Measurements from ENCODE around the gene IFIT3.

The IFIT3 gene

DNA sequence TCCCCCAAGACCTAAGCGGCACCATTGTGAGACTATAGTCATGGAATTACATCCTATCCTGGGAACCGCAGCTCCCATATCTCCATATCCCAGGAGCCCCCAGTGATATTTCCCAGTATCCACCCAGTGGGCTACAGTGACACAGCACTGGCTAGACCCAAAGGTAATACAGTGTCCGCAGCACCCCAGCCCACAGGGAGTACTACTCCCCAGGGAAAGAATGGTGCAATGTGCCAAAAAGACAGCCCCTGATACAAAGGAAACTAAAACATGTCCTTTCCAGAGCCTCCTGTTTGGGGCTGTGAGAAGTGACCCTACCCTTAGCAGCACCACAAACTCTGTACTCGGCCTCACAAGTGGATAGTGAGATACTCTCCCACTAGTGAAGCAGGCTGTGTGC, 30.4 kb upstream of the IFIT3 start:
- TF ChIP-seq, protein P1, sequence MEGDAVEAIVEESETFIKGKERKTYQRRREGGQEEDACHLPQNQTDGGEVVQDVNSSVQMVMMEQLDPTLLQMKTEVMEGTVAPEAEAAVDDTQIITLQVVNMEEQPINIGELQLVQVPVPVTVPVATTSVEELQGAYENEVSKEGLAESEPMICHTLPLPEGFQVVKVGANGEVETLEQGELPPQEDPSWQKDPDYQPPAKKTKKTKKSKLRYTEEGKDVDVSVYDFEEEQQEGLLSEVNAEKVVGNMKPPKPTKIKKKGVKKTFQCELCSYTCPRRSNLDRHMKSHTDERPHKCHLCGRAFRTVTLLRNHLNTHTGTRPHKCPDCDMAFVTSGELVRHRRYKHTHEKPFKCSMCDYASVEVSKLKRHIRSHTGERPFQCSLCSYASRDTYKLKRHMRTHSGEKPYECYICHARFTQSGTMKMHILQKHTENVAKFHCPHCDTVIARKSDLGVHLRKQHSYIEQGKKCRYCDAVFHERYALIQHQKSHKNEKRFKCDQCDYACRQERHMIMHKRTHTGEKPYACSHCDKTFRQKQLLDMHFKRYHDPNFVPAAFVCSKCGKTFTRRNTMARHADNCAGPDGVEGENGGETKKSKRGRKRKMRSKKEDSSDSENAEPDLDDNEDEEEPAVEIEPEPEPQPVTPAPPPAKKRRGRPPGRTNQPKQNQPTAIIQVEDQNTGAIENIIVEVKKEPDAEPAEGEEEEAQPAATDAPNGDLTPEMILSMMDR (IDR thresholded peaks at IDR 0.05; ENCODE audit: low read depth, low read length, missing control alignments) = no peak
- DNase-seq (ENCODE audit: extremely low read depth, low read depth) = no peak
- H3K4me3 ChIP-seq (replicated peaks; ENCODE audit: low read depth, low read length) = no peak overlapping the region

GRCh38 chr10:89297791-89298190, 30.0 kb upstream of the IFIT3 start:
- DNase-seq (ENCODE audit: extremely low read depth, low read depth) = no peak
- H3K4me3 ChIP-seq (replicated peaks; ENCODE audit: low read depth, low read length) = no peak overlapping the region
- TF ChIP-seq, protein P1 (IDR thresholded peaks at IDR 0.05; ENCODE audit: low read depth, low read length, missing control alignments) = no peak

GRCh38 chr10:89299031-89299430, 28.8 kb upstream of the IFIT3 start:
- H3K4me3 ChIP-seq (replicated peaks; ENCODE audit: low read depth, low read length) = no peak overlapping the region
- DNase-seq (ENCODE audit: extremely low read depth, low read depth) = no peak
- TF ChIP-seq, protein P1 (IDR thresholded peaks at IDR 0.05; ENCODE audit: low read depth, low read length, missing control alignments) = no peak

- TF ChIP-seq, protein P1 (IDR thresholded peaks at IDR 0.05; ENCODE audit: low read depth, low read length, missing control alignments) = no peak
- DNase-seq (ENCODE audit: extremely low read depth, low read depth) = no peak
- H3K4me3 ChIP-seq (replicated peaks; ENCODE audit: low read depth, low read length) = peak overlapping the region; percentile 45
Observed at GRCh38 chr10:89301232-89301631, 26.6 kb upstream of the IFIT3 start.

DNA sequence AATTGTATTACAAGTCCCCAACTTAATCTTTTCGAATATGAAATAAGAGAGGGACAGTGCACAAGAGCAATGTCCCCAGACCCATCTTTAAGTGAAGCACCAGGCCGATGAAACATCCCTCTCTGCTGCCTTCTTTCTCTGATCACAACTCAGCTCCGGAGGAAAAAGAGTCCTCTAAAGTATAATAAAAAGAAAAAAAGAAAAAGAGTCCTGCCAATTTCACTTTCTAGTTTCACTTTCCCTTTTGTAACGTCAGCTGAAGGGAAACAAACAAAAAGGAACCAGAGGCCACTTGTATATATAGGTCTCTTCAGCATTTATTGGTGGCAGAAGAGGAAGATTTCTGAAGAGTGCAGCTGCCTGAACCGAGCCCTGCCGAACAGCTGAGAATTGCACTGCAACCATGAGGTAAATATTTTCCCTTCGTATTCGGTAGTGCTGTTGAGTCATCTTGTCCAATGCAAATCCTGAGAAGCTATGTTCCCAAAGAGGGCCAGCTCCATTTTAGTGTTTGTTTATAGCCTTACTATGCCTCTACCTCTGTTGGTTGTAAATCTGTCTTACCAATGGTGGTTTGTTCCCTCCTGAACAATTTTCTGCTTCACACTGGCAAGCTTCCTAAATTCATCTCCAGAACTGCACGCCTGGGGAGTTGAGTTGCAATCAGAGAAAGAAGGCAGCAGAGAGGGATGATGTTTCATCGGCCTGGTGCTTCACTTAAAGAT, 25.9 kb upstream of the IFIT3 start, which contains the start of gene IFIT2:
Gene IFIT2, plus strand, starts transcription at position 326 of the 725 bp plus-strand sequence. Its CDS starts 78 bp downstream, at position 404.
- TF ChIP-seq, protein P1 (IDR thresholded peaks at IDR 0.05; ENCODE audit: low read depth, low read length, missing control alignments) = no peak
- H3K4me3 ChIP-seq (replicated peaks; ENCODE audit: low read depth, low read length) = peak within 1 kb of the TSS; percentile 45
- DNase-seq (ENCODE audit: extremely low read depth, low read depth) = no peak

GRCh38 chr10:89302625-89303024, 25.2 kb upstream of the IFIT3 start:
- TF ChIP-seq, protein P1 (IDR thresholded peaks at IDR 0.05; ENCODE audit: low read depth, low read length, missing control alignments) = no peak
- H3K4me3 ChIP-seq (replicated peaks; ENCODE audit: low read depth, low read length) = peak overlapping the region; percentile 45
- DNase-seq (ENCODE audit: extremely low read depth, low read depth) = no peak

Data from HFF-Myc (cell line).